Keratinocyte (primary cell): Measurements from ENCODE around the gene PTDSS2. TPM values are rescaled to one million over a fixed set of nuclear protein-coding genes. Genes with fewer than 3 reads are reported as not detected.

Experiments used
- DNase-seq: peaks from one replicate; pipeline ENCODE4 v3.0.0-alpha.2; 2011; ENCODE audit warnings: low read depth, missing footprints, low spot score
- FAIRE-seq: peaks from 2 replicates; lab custom pipeline; 2011; peaks lifted over from hg19 to GRCh38; lab: Jason Lieb, UNC
- H2AFZ ChIP-seq: 2 replicates; pipeline ENCODE4 v1.6.0; 2012; ENCODE audit warnings: low read length, control low read depth, inconsistent platforms; ENCODE audit not compliant: control insufficient read depth
- H3K27ac ChIP-seq: 2 replicates; pipeline ENCODE4 v1.5.1; 2011; ENCODE audit warnings: low read length; ENCODE audit not compliant: control insufficient read depth, insufficient read depth
- H3K27me3 ChIP-seq: 3 replicates; pipeline ENCODE4 v1.6.0; 2011; ENCODE audit warnings: low read length; ENCODE audit not compliant: control insufficient read depth, insufficient read depth; ENCODE audit errors: extremely low read depth
- H3K36me3 ChIP-seq, 2 experiments: 2 replicates in 1 of 2; 3 replicates in 1 of 2; pipeline ENCODE4 v1.5.1; 2011; ENCODE audit warnings: low read length in 2 of 2, mild to moderate bottlenecking in 1 of 2; ENCODE audit not compliant: control insufficient read depth in 2 of 2, insufficient read depth in 2 of 2; ENCODE audit errors: extremely low read depth in 1 of 2
- H3K4me1 ChIP-seq: 3 replicates; pipeline ENCODE4 v1.5.1; 2011; ENCODE audit warnings: low read length; ENCODE audit not compliant: control insufficient read depth, insufficient read depth; ENCODE audit errors: extremely low read depth
- H3K4me2 ChIP-seq: 3 replicates; pipeline ENCODE4 v1.6.0; 2011; ENCODE audit warnings: low read depth, low read length; ENCODE audit not compliant: control insufficient read depth, insufficient read depth; ENCODE audit errors: extremely low read depth
- H3K4me3 ChIP-seq, 3 experiments: fragments of 200-600 bp in 1 of 3; sonication (generic) in 1 of 3; 2 replicates in 2 of 3; 3 replicates in 1 of 3; pipeline ENCODE4 v1.5.1; 2011 to 2016; ENCODE audit warnings: low read length in 3 of 3, mild to moderate bottlenecking in 3 of 3, control low read depth in 2 of 3, inconsistent platforms in 1 of 3, low read depth in 1 of 3, mixed read lengths in 1 of 3, mixed run types in 1 of 3, moderate library complexity in 1 of 3; ENCODE audit not compliant: control insufficient read depth in 2 of 3, insufficient read depth in 2 of 3; ENCODE audit errors: extremely low read depth in 1 of 3
- H3K79me2 ChIP-seq: 2 replicates; pipeline ENCODE4 v1.6.0; 2012; ENCODE audit warnings: low read length; ENCODE audit not compliant: control insufficient read depth, insufficient read depth
- H3K9ac ChIP-seq: 3 replicates; pipeline ENCODE4 v1.6.0; 2011; ENCODE audit warnings: low read length; ENCODE audit not compliant: control insufficient read depth, insufficient read depth; ENCODE audit errors: extremely low read depth
- H3K9me1 ChIP-seq: 3 replicates; pipeline ENCODE4 v1.6.0; 2011; ENCODE audit warnings: low read length; ENCODE audit not compliant: control insufficient read depth, insufficient read depth; ENCODE audit errors: extremely low read depth
- H3K9me3 ChIP-seq: 2 replicates; pipeline ENCODE4 v1.5.1; 2012; ENCODE audit warnings: low read depth, low read length; ENCODE audit not compliant: control insufficient read depth
- H4K20me1 ChIP-seq: 3 replicates; pipeline ENCODE4 v1.6.0; 2011; ENCODE audit warnings: low read length; ENCODE audit not compliant: control insufficient read depth, insufficient read depth; ENCODE audit errors: extremely low read depth
- CTCF ChIP-seq, 3 experiments: IDR thresholded peaks in 1 of 3; conservative IDR thresholded peaks in 1 of 3; optimal IDR thresholded peaks in 1 of 3; 2 replicates in 2 of 3; 3 replicates in 1 of 3; pipeline versions ENCODE3 to v1.5.1; 2011; ENCODE audit warnings: low read length in 3 of 3, mild to moderate bottlenecking in 3 of 3, moderate library complexity in 2 of 3, control low read depth in 1 of 3, inconsistent platforms in 1 of 3; ENCODE audit not compliant: insufficient read depth in 2 of 3; ENCODE audit errors: extremely low read depth in 1 of 3
- EZH2 ChIP-seq: IDR thresholded peaks from one replicate; pipeline ENCODE4 v1.6.1; 2012; ENCODE audit warnings: inconsistent platforms, mild to moderate bottlenecking, low read length, moderate library complexity
- dilution Hi-C: fragments of 300-500 bp; cut with MboI; formaldehyde crosslinking; loops from one replicate; pipeline ENCODE4 v1.7.0; 2020; ENCODE audit warnings: low sequenced_read_pairs; ENCODE audit not compliant: extremely low pct_ligation_motif_present
- polyA plus RNA-seq, 5 experiments: library from polyadenylated mRNA; depleted of rRNA in 3 of 5; stranded (reverse) in 3 of 5; stranded (forward) in 1 of 5; unstranded in 1 of 5; fragments of >200 nt; gene quantifications; 1 replicate in 1 of 5; 2 replicates in 3 of 5; 3 replicates in 1 of 5; pipeline versions ENCODE4 v1.2.1 to v1.2.3, GENCODE V29; 2011 to 2012; ENCODE audit warnings: missing spikeins in 2 of 5, low read depth in 1 of 5, low replicate concordance in 1 of 5

PTDSS2 gene
- polyA plus RNA-seq, 1 donor (not counting 4 experiments of a cell fraction or from before 2014, with no cell fraction given), result 21.6 TPM

- Histone ChIP-seq H4K20me1 (no peaks in the 10 kb centered on the region), H3K9me3 (no peaks in the 10 kb centered on the region), H3K27me3 (no peaks in the 10 kb centered on the region), H3K9me1 (no peaks in the 10 kb centered on the region), H3K36me3 (peaks cover 0 to 6% of the 10 kb centered on the region in 2 experiments), H3K4me3 (no peak overlapping the region), H3K79me2 (peaks cover 9% of the 10 kb centered on the region), H3K27ac (no peak overlapping the region), H3K9ac (no peak overlapping the region), H3K4me1 (peaks cover 19% of the 10 kb centered on the region), H3K4me2 (no peak overlapping the region), H2AFZ (no peak overlapping the region)
- DNase-seq (no peak), FAIRE-seq (no peak)
- TF ChIP-seq EZH2, result no peak
- TF ChIP-seq CTCF (optimal IDR thresholded peaks at IDR 0.05 in 1 of 3, IDR thresholded peaks at IDR 0.05 in 1 of 3, conservative IDR thresholded peaks at IDR 0.05 in 1 of 3; ENCODE audit: extremely low read depth in 1 of 3, insufficient read depth in 2 of 3, low read length in 3 of 3), result no peak
- dilution Hi-C loops, result no loop called here
These were observed 12.7 kb upstream of the PTDSS2 start for GRCh38 chr11:437228-437870.

- Histone ChIP-seq H3K4me3 (no peak overlapping the region), H3K79me2 (peaks cover 9% of the 10 kb centered on the region), H3K9me3 (no peaks in the 10 kb centered on the region), H3K4me1 (peaks cover 19% of the 10 kb centered on the region), H2AFZ (no peak overlapping the region), H3K27me3 (no peaks in the 10 kb centered on the region), H3K4me2 (no peak overlapping the region), H3K27ac (no peak overlapping the region), H3K9me1 (no peaks in the 10 kb centered on the region), H3K9ac (no peak overlapping the region), H4K20me1 (no peaks in the 10 kb centered on the region), H3K36me3 (no peaks in the 10 kb centered on the region)
- DNase-seq, result no peak
- dilution Hi-C loops, result no loop called here
- no peak for TF ChIP-seq CTCF (optimal IDR thresholded peaks at IDR 0.05 in 1 of 3, IDR thresholded peaks at IDR 0.05 in 1 of 3, conservative IDR thresholded peaks at IDR 0.05 in 1 of 3; ENCODE audit: extremely low read depth in 1 of 3, insufficient read depth in 2 of 3, low read length in 3 of 3)
- TF ChIP-seq EZH2, result no peak
- FAIRE-seq, result no peak
These were observed 11.8 kb upstream of the PTDSS2 start for GRCh38 chr11:438101-438844.
